A673 (cell line): ENCODE measurements around the gene TMEM163. TPM values are rescaled to one million over a fixed set of nuclear protein-coding genes. Genes with fewer than 3 reads are reported as not detected.

Experiments
- BruUV-seq: library from RNA; stranded (reverse); fragments of 400-500 nt; replicated peaks from 2 replicates; lab custom pipeline; 2021; lab: Mats Ljungman, UMichigan
- CTCF ChIA-PET: fragments of 300-600 bp; sonication (Branson Sonifier 250); formaldehyde crosslinking; loops from one replicate; lab custom pipeline; 2022; ENCODE audit warnings: antibody characterized with exemption; lab: Charles Lee
- POLR2A ChIA-PET: fragments of 300-600 bp; sonication (Branson Sonifier 250); formaldehyde crosslinking; loops from one replicate; lab custom pipeline; 2022; ENCODE audit warnings: antibody characterized with exemption; ENCODE audit not compliant: low non-redundant PET; lab: Charles Lee
- DNase-seq: peaks from one replicate; pipeline ENCODE4 v3.0.0-alpha.2; 2015; ENCODE audit warnings: low spot score
- H3K27ac ChIP-seq: fragments of 200-600 bp; sonication (generic); 2 replicates; pipeline ENCODE4 v1.5.1; 2016; ENCODE audit warnings: mixed run types, low read depth, mild to moderate bottlenecking, mixed read lengths, antibody characterized with exemption, low read length; ENCODE audit not compliant: poor library complexity, severe bottlenecking
- H3K27me3 ChIP-seq: fragments of 200-600 bp; sonication (generic); replicated peaks from 2 replicates; pipeline ENCODE4 v1.6.1; 2017; ENCODE audit warnings: mixed run types, low read depth, mild to moderate bottlenecking, mixed read lengths, antibody characterized with exemption, low read length; ENCODE audit not compliant: insufficient read depth, poor library complexity
- H3K36me3 ChIP-seq: fragments of 200-600 bp; sonication (generic); 2 replicates; pipeline ENCODE4 v1.6.1; 2016; ENCODE audit warnings: mixed run types, mild to moderate bottlenecking, mixed read lengths, antibody characterized with exemption, low read length; ENCODE audit not compliant: insufficient read depth, poor library complexity, severe bottlenecking
- H3K4me1 ChIP-seq: fragments of 200-600 bp; sonication (generic); 2 replicates; pipeline ENCODE4 v1.6.1; 2017; ENCODE audit warnings: mixed run types, mild to moderate bottlenecking, mixed read lengths, antibody characterized with exemption, low read length; ENCODE audit not compliant: insufficient read depth, poor library complexity, severe bottlenecking
- H3K4me3 ChIP-seq: fragments of 200-600 bp; sonication (generic); 2 replicates; pipeline ENCODE4 v1.5.1; 2016; ENCODE audit warnings: low read depth, mixed run types, mild to moderate bottlenecking, mixed read lengths, low read length; ENCODE audit not compliant: poor library complexity, severe bottlenecking
- H3K9me3 ChIP-seq: fragments of 200-600 bp; sonication (generic); 2 replicates; pipeline ENCODE4 v1.6.1; 2016; ENCODE audit warnings: mixed run types, low read depth, mild to moderate bottlenecking, mixed read lengths, antibody characterized with exemption, low read length; ENCODE audit not compliant: poor library complexity, severe bottlenecking
- CTCF ChIP-seq: fragments of 300-800, 200-600 bp; sonication (generic); conservative IDR thresholded peaks from 2 replicates; pipeline ENCODE4 v1.5.1; 2017; ENCODE audit warnings: low read depth, mild to moderate bottlenecking, antibody characterized with exemption, low read length, moderate library complexity, mixed read lengths
- EZH2 ChIP-seq: fragments of 200-600 bp; sonication (generic); IDR thresholded peaks from 2 replicates; pipeline ENCODE4 v1.6.1; 2017; ENCODE audit warnings: borderline replicate concordance, low read depth, mild to moderate bottlenecking, mixed read lengths, antibody characterized with exemption, low read length; ENCODE audit not compliant: poor library complexity, severe bottlenecking
- intact Hi-C: fragments of 100-400 bp; cut with micrococcal nuclease; formaldehyde crosslinking; loops from one replicate; pipeline ENCODE4 v1.10.0; 2022; ENCODE audit not compliant: unreplicated experiment
- total RNA-seq: library from RNA; stranded (reverse); gene quantifications from 2 replicates; pipeline ENCODE4 v1.2.3, GENCODE V29; 2021

TMEM163 gene
- total RNA-seq, 1 experiment from 2014 or later = not detected

- POLR2A ChIA-PET = no interaction called here
- no peak for DNase-seq
- intact Hi-C loops = no loop called here
Measured at GRCh38 chr2:134463699-134464022, 255.1 kb downstream of the TMEM163 start.

DNA sequence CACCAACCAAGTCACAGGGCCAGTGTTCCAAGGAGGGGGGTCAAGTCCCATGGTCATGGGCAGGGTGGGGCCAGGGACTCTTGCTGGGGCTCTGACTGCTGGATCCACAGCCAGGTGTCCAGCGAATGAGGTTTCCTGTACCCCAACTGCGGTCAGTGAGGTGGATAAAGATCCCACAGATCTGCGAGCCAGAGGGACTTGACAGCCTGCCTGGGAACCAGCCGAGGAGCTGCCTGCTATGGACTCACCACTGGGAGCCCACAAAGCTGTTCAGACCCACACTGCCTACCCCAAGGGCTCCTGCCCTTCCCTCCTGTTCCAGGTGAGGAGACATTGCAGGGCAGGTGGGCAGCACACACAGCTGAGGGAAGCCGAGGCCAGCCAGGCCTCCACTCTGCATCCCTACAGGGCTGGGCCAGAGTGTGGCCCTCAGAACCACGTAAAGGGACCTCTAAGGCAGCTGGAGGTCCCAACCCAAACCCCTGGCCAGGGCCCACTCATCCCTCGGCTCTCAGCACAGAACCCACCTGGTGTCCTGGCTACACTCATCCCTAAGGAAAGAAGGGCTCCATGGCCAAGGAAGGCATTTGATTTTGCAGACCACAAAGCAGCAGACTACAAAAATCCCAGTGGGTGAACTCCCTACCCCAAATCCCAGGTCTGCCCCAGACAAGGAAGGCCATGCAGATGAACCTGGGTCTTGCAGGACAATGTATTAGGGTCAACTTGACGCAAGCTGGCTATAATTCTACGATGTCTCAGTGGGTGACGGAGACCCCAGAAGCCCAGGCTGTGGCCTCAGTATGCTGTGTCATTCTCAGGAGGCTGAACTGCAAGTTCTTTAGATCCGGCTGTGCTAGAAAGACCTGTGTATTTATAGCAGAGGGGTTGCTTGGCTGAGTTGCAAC lies 255.8 kb downstream of the TMEM163 start:
- Histone ChIP-seq H3K27me3 (no peaks in the 10 kb centered on the region), H3K9me3 (no peaks in the 10 kb centered on the region), H3K27ac (no peak overlapping the region), H3K4me3 (no peak overlapping the region), H3K36me3 (no peaks in the 10 kb centered on the region), H3K4me1 (no peaks in the 10 kb centered on the region)
- TF ChIP-seq EZH2 (no peak), CTCF (no peak)
- intact Hi-C loops = no loop called here
- DNase-seq = no peak
- BruUV-seq = no TSS peak
- CTCF ChIA-PET = no interaction called here
- POLR2A ChIA-PET = no interaction called here

More at GRCh38 chr2:134463699-134464022, 255.1 kb downstream of the TMEM163 start:
- no TSS peak for BruUV-seq
- Histone ChIP-seq H3K27me3 (no peaks in the 10 kb centered on the region), H3K4me1 (no peaks in the 10 kb centered on the region), H3K4me3 (no peak overlapping the region), H3K27ac (no peak overlapping the region), H3K9me3 (no peaks in the 10 kb centered on the region), H3K36me3 (no peaks in the 10 kb centered on the region)
- CTCF ChIA-PET = no interaction called here
- TF ChIP-seq CTCF (no peak), EZH2 (no peak)

GRCh38 chr2:134462275-134462674 lies 256.5 kb downstream of the TMEM163 start:
- no peaks in the 10 kb centered on the region for H3K36me3 ChIP-seq
- ChIA-PET CTCF (no interaction called here), POLR2A (no interaction called here)
- H3K27ac ChIP-seq = no peak overlapping the region
- no peaks in the 10 kb centered on the region for H3K4me1 ChIP-seq
- BruUV-seq = no TSS peak
- intact Hi-C loops = no loop called here
- DNase-seq = no peak
- H3K9me3 ChIP-seq = no peaks in the 10 kb centered on the region
- no peak overlapping the region for H3K4me3 ChIP-seq
- no peaks in the 10 kb centered on the region for H3K27me3 ChIP-seq
- TF ChIP-seq CTCF (no peak), EZH2 (no peak)
